Endothelial cell of umbilical vein (primary cell): ENCODE measurements around the gene ZNF487. TPM values are rescaled to one million over a fixed set of nuclear protein-coding genes. Genes with fewer than 3 reads are reported as not detected.

Source experiments
- BruUV-seq: library from RNA; stranded (reverse); fragments of 400-500 nt; replicated peaks from 2 replicates; lab custom pipeline; 2021; lab: Mats Ljungman, UMichigan
- CTCF ChIA-PET: fragments of 300-600, 350-600 bp; sonication (Branson Sonifier 250); formaldehyde crosslinking; loops from one replicate; lab custom pipeline; 2021; ENCODE audit warnings: antibody characterized with exemption, inconsistent platforms; lab: Charles Lee
- POLR2A ChIA-PET: fragments of 300-600, 350-600 bp; sonication (Branson Sonifier 250); formaldehyde crosslinking; loops from one replicate; lab custom pipeline; 2021; ENCODE audit warnings: antibody characterized with exemption, inconsistent platforms; lab: Charles Lee
- DNase-seq: peaks from one replicate; pipeline ENCODE4 v3.0.0-alpha.2; 2011; ENCODE audit warnings: low read depth, low spot score
- FAIRE-seq: peaks from 2 replicates; lab custom pipeline; 2011; peaks lifted over from hg19 to GRCh38; lab: Jason Lieb, UNC
- H2AFZ ChIP-seq: 2 replicates; pipeline ENCODE4 v1.6.0; 2012; ENCODE audit warnings: low read depth, low read length, control low read depth, inconsistent platforms
- H3K27ac ChIP-seq: 2 replicates; pipeline ENCODE4 v1.5.1; 2011; ENCODE audit warnings: low read depth, mild to moderate bottlenecking, control low read depth, low read length, moderate library complexity; ENCODE audit not compliant: insufficient read depth
- H3K27me3 ChIP-seq, 2 experiments: 2 replicates each; pipeline versions ENCODE4 v1.6.0 to v1.6.1; 2011; ENCODE audit warnings: low read length in 2 of 2, mixed read lengths in 1 of 2; ENCODE audit not compliant: control insufficient read depth in 2 of 2, insufficient read depth in 2 of 2
- H3K36me3 ChIP-seq, 2 experiments: 2 replicates in 1 of 2; 3 replicates in 1 of 2; pipeline ENCODE4 v1.5.1; 2011; ENCODE audit warnings: low read length in 2 of 2, mild to moderate bottlenecking in 1 of 2, moderate library complexity in 1 of 2; ENCODE audit not compliant: control insufficient read depth in 2 of 2, insufficient read depth in 2 of 2; ENCODE audit errors: extremely low read depth in 1 of 2
- H3K4me1 ChIP-seq: 3 replicates; pipeline ENCODE4 v1.5.1; 2011; ENCODE audit warnings: mild to moderate bottlenecking, low read length; ENCODE audit not compliant: control insufficient read depth, insufficient read depth; ENCODE audit errors: extremely low read depth
- H3K4me2 ChIP-seq: 2 replicates; pipeline ENCODE4 v1.6.1; 2011; ENCODE audit warnings: low read length, control low read depth, mixed read lengths; ENCODE audit not compliant: insufficient read depth
- H3K4me3 ChIP-seq, 3 experiments: fragments of 200-600 bp in 1 of 3; sonication (generic), shearing (Covaris generic) in 1 of 3; replicated peaks in 1 of 3; 2 replicates each; pipeline ENCODE4 v1.5.1; 2011 to 2016; ENCODE audit warnings: control low read depth in 3 of 3, low read length in 3 of 3, mild to moderate bottlenecking in 2 of 3, inconsistent platforms in 1 of 3, low read depth in 1 of 3, moderate library complexity in 1 of 3; ENCODE audit not compliant: insufficient read depth in 1 of 3
- H3K79me2 ChIP-seq: 2 replicates; pipeline ENCODE4 v1.6.0; 2012; ENCODE audit warnings: low read length, inconsistent platforms; ENCODE audit not compliant: control insufficient read depth, insufficient read depth
- H3K9ac ChIP-seq: replicated peaks from 2 replicates; pipeline ENCODE3; 2011; ENCODE audit warnings: low read length, control low read depth; ENCODE audit not compliant: insufficient read depth; ENCODE audit errors: extremely low read depth
- H3K9me1 ChIP-seq: replicated peaks from 3 replicates; pipeline ENCODE4 v1.6.0; 2011; ENCODE audit warnings: mild to moderate bottlenecking, low read length; ENCODE audit not compliant: control insufficient read depth, insufficient read depth; ENCODE audit errors: extremely low read depth
- H3K9me3 ChIP-seq: replicated peaks from 2 replicates; pipeline ENCODE4 v1.5.1; 2012; ENCODE audit warnings: low read length, inconsistent platforms; ENCODE audit not compliant: control insufficient read depth, insufficient read depth
- H4K20me1 ChIP-seq: replicated peaks from 2 replicates; pipeline ENCODE3; 2011; ENCODE audit warnings: mild to moderate bottlenecking, low read length; ENCODE audit not compliant: control insufficient read depth, insufficient read depth; ENCODE audit errors: extremely low read depth
- CTCF ChIP-seq, 2 donors: IDR thresholded peaks; 1 replicate in 1 of 2; 2 replicates in 1 of 2; pipeline ENCODE4 v1.5.1; 2011; ENCODE audit warnings: low read length in 2 of 2, mild to moderate bottlenecking in 2 of 2, moderate library complexity in 2 of 2, control low read depth in 1 of 2, inconsistent platforms in 1 of 2, low read depth in 1 of 2; ENCODE audit not compliant: insufficient read depth in 1 of 2; ENCODE audit errors: extremely low read depth in 1 of 2
- EZH2 ChIP-seq: IDR thresholded peaks from 2 replicates; pipeline ENCODE4 v1.6.1; 2012; ENCODE audit warnings: borderline replicate concordance, low read depth, mild to moderate bottlenecking, moderate library complexity, low read length, inconsistent platforms; ENCODE audit not compliant: severe bottlenecking
- FOS ChIP-seq: IDR thresholded peaks from 2 replicates; pipeline ENCODE4 v1.6.1; 2011; ENCODE audit warnings: mild to moderate bottlenecking, low read length, moderate library complexity, borderline replicate concordance; ENCODE audit not compliant: insufficient read depth
- GATA2 ChIP-seq: IDR thresholded peaks from 2 replicates; pipeline ENCODE4 v1.7.0; 2011; ENCODE audit warnings: low read depth, mild to moderate bottlenecking, moderate library complexity, mixed read lengths, low read length; ENCODE audit not compliant: insufficient read length, insufficient read depth
- JUN ChIP-seq: IDR thresholded peaks from 2 replicates; pipeline ENCODE4 v1.6.1; 2011; ENCODE audit warnings: borderline replicate concordance, low read depth; ENCODE audit not compliant: insufficient read length, insufficient read depth
- MYC ChIP-seq: IDR thresholded peaks from one replicate; pipeline ENCODE4 v1.6.1; 2011; ENCODE audit warnings: mild to moderate bottlenecking, low read depth, low read length
- POLR2A ChIP-seq: IDR thresholded peaks from 2 replicates; pipeline ENCODE4 v1.6.1; 2012; ENCODE audit warnings: low read depth, mild to moderate bottlenecking, control low read depth, low read length
- POLR2AphosphoS5 ChIP-seq: IDR thresholded peaks from 2 replicates; pipeline ENCODE4 v1.6.1; 2012; ENCODE audit warnings: low read depth, mild to moderate bottlenecking, control low read depth, low read length, moderate library complexity; ENCODE audit not compliant: insufficient read depth
- dilution Hi-C: fragments of 300-500 bp; cut with MboI; formaldehyde crosslinking; loops from one replicate; pipeline ENCODE4 v1.15.0; 2019; ENCODE audit warnings: low sequenced_read_pairs; ENCODE audit not compliant: extremely low pct_ligation_motif_present
- intact Hi-C: fragments of 100-400 bp; cut with micrococcal nuclease; formaldehyde crosslinking; loops from one replicate; pipeline ENCODE4 v1.10.0; 2022
- polyA plus RNA-seq, 4 experiments: library from polyadenylated mRNA; depleted of rRNA in 3 of 4; stranded (reverse) in 3 of 4; unstranded in 1 of 4; fragments of >200 nt; gene quantifications; 2 replicates each; pipeline versions ENCODE4 v1.2.1 to v1.2.3, GENCODE V29; 2011 to 2012; ENCODE audit warnings: missing spikeins in 1 of 4
- total RNA-seq: library from RNA; stranded (reverse); gene quantifications from 2 replicates; pipeline ENCODE4 v1.2.3, GENCODE V29; 2021
- TF ChIP-seq, protein P1 (sequence below): IDR thresholded peaks from 2 replicates; pipeline ENCODE4 v1.6.1; 2011; ENCODE audit not compliant: insufficient read depth, insufficient read length

The ZNF487 gene
- total and polyA plus RNA-seq, 2 donors (not counting 3 experiments of a cell fraction or from before 2014, with no cell fraction given): 2.1 to 2.6 TPM

GRCh38 chr10:43390759-43391158 is 46.2 kb upstream of the ZNF487 start:
- Histone ChIP-seq H3K27me3 (no peaks in the 10 kb centered on the region), H3K4me3 (no peak overlapping the region), H2AFZ (no peak overlapping the region), H3K9me3 (no peaks in the 10 kb centered on the region), H3K27ac (no peak overlapping the region), H3K79me2 (peaks cover 72% of the 10 kb centered on the region), H3K9me1 (no peaks in the 10 kb centered on the region), H3K4me1 (peaks cover 15% of the 10 kb centered on the region), H3K36me3 (peaks cover 33 to 49% of the 10 kb centered on the region in 2 experiments), H4K20me1 (peaks cover 9% of the 10 kb centered on the region), H3K9ac (no peak overlapping the region), H3K4me2 (no peak overlapping the region)
- no TSS peak for BruUV-seq
- TF ChIP-seq CTCF (IDR thresholded peaks at IDR 0.05; ENCODE audit: extremely low read depth in 1 of 2, insufficient read depth in 1 of 2, low read depth in 1 of 2, low read length in 2 of 2): peak; percentile 51 to 67
- TF ChIP-seq, protein P1, sequence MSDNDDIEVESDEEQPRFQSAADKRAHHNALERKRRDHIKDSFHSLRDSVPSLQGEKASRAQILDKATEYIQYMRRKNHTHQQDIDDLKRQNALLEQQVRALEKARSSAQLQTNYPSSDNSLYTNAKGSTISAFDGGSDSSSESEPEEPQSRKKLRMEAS: no peak
- dilution Hi-C loops (no loop called here), intact Hi-C loops (loop anchor here (1.0 kb wide), 1 partner anchor 72 kb away; no protein-coding TSS in a partner anchor)
- FAIRE-seq (no peak), DNase-seq (peak; percentile 30)
- CTCF ChIA-PET: interaction anchor here (0.9 to 2.0 kb wide), 8 partner anchors 9 to 70 kb away, joined by 3 to 17 read pairs (median 4); partner anchors contain the start of gene ZNF487
- POLR2A ChIA-PET: no interaction called here

DNA sequence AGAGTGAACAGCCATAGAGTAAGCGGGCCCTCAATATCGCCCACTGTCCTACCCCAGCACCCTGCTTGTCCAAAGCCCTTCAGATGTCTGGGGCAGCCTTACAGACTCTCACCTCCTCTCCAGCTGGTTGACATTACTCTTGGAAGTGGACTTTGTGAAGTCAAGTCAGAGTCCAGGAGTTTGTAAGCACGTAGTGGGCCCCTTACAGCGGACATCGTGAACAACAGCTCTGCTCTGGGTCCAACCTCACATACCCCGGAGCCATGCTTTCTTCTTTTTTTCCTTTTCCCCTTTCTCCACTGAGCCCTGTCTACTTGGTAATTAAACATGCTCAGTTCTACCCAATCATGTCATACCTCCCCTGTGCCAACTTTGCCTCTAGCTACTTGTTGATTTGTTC is 45.4 kb upstream of the ZNF487 start:
- Histone ChIP-seq H3K9me1 (no peaks in the 10 kb centered on the region), H2AFZ (no peak overlapping the region), H3K4me1 (peaks cover 15% of the 10 kb centered on the region), H3K9ac (no peak overlapping the region), H3K27me3 (no peaks in the 10 kb centered on the region), H3K27ac (no peak overlapping the region), H3K9me3 (no peaks in the 10 kb centered on the region), H4K20me1 (peaks cover 8% of the 10 kb centered on the region), H3K4me3 (no peak overlapping the region), H3K79me2 (peaks cover 80% of the 10 kb centered on the region), H3K4me2 (no peak overlapping the region), H3K36me3 (peaks cover 31 to 48% of the 10 kb centered on the region in 2 experiments)
- TF ChIP-seq EZH2: no peak
- no peak for TF ChIP-seq FOS
- TF ChIP-seq POLR2AphosphoS5: no peak
- TF ChIP-seq POLR2A: no peak
- TF ChIP-seq JUN: no peak
- TF ChIP-seq, protein P1: no peak
- no peak for TF ChIP-seq MYC
- TF ChIP-seq CTCF (IDR thresholded peaks at IDR 0.05; ENCODE audit: extremely low read depth in 1 of 2, insufficient read depth in 1 of 2, low read depth in 1 of 2, low read length in 2 of 2): no peak
- TF ChIP-seq GATA2: no peak
- dilution Hi-C loops: no loop called here
- no TSS peak for BruUV-seq
- POLR2A ChIA-PET: no interaction called here
- CTCF ChIA-PET: interaction anchor here (1.2 to 2.0 kb wide), 6 partner anchors 11 to 70 kb away, joined by 3 to 17 read pairs (median 9); partner anchors contain the start of gene ZNF487
- no peak for FAIRE-seq
- intact Hi-C loops: no loop called here
- no peak for DNase-seq
